Keratinocyte (primary cell): ENCODE data around the gene CAMKMT. TPM values are rescaled to one million over a fixed set of nuclear protein-coding genes. Genes with fewer than 3 reads are reported as not detected.

Source experiments
- DNase-seq: peaks from one replicate; pipeline ENCODE4 v3.0.0-alpha.2; 2011; ENCODE audit warnings: low read depth, missing footprints, low spot score
- FAIRE-seq: peaks from 2 replicates; lab custom pipeline; 2011; peaks lifted over from hg19 to GRCh38; lab: Jason Lieb, UNC
- H2AFZ ChIP-seq: 2 replicates; pipeline ENCODE4 v1.6.0; 2012; ENCODE audit warnings: low read length, control low read depth, inconsistent platforms; ENCODE audit not compliant: control insufficient read depth
- H3K27ac ChIP-seq: 2 replicates; pipeline ENCODE4 v1.5.1; 2011; ENCODE audit warnings: low read length; ENCODE audit not compliant: control insufficient read depth, insufficient read depth
- H3K27me3 ChIP-seq: 3 replicates; pipeline ENCODE4 v1.6.0; 2011; ENCODE audit warnings: low read length; ENCODE audit not compliant: control insufficient read depth, insufficient read depth; ENCODE audit errors: extremely low read depth
- H3K36me3 ChIP-seq, 2 experiments: 2 replicates in 1 of 2; 3 replicates in 1 of 2; pipeline ENCODE4 v1.5.1; 2011; ENCODE audit warnings: low read length in 2 of 2, mild to moderate bottlenecking in 1 of 2; ENCODE audit not compliant: control insufficient read depth in 2 of 2, insufficient read depth in 2 of 2; ENCODE audit errors: extremely low read depth in 1 of 2
- H3K4me1 ChIP-seq: 3 replicates; pipeline ENCODE4 v1.5.1; 2011; ENCODE audit warnings: low read length; ENCODE audit not compliant: control insufficient read depth, insufficient read depth; ENCODE audit errors: extremely low read depth
- H3K4me2 ChIP-seq: 3 replicates; pipeline ENCODE4 v1.6.0; 2011; ENCODE audit warnings: low read depth, low read length; ENCODE audit not compliant: control insufficient read depth, insufficient read depth; ENCODE audit errors: extremely low read depth
- H3K4me3 ChIP-seq, 3 experiments: fragments of 200-600 bp in 1 of 3; sonication (generic) in 1 of 3; 2 replicates in 2 of 3; 3 replicates in 1 of 3; pipeline ENCODE4 v1.5.1; 2011 to 2016; ENCODE audit warnings: low read length in 3 of 3, mild to moderate bottlenecking in 3 of 3, control low read depth in 2 of 3, inconsistent platforms in 1 of 3, low read depth in 1 of 3, mixed read lengths in 1 of 3, mixed run types in 1 of 3, moderate library complexity in 1 of 3; ENCODE audit not compliant: control insufficient read depth in 2 of 3, insufficient read depth in 2 of 3; ENCODE audit errors: extremely low read depth in 1 of 3
- H3K79me2 ChIP-seq: 2 replicates; pipeline ENCODE4 v1.6.0; 2012; ENCODE audit warnings: low read length; ENCODE audit not compliant: control insufficient read depth, insufficient read depth
- H3K9ac ChIP-seq: 3 replicates; pipeline ENCODE4 v1.6.0; 2011; ENCODE audit warnings: low read length; ENCODE audit not compliant: control insufficient read depth, insufficient read depth; ENCODE audit errors: extremely low read depth
- H3K9me1 ChIP-seq: 3 replicates; pipeline ENCODE4 v1.6.0; 2011; ENCODE audit warnings: low read length; ENCODE audit not compliant: control insufficient read depth, insufficient read depth; ENCODE audit errors: extremely low read depth
- H3K9me3 ChIP-seq: 2 replicates; pipeline ENCODE4 v1.5.1; 2012; ENCODE audit warnings: low read depth, low read length; ENCODE audit not compliant: control insufficient read depth
- H4K20me1 ChIP-seq: 3 replicates; pipeline ENCODE4 v1.6.0; 2011; ENCODE audit warnings: low read length; ENCODE audit not compliant: control insufficient read depth, insufficient read depth; ENCODE audit errors: extremely low read depth
- EZH2 ChIP-seq: IDR thresholded peaks from one replicate; pipeline ENCODE4 v1.6.1; 2012; ENCODE audit warnings: inconsistent platforms, mild to moderate bottlenecking, low read length, moderate library complexity
- dilution Hi-C: fragments of 300-500 bp; cut with MboI; formaldehyde crosslinking; loops from one replicate; pipeline ENCODE4 v1.7.0; 2020; ENCODE audit warnings: low sequenced_read_pairs; ENCODE audit not compliant: extremely low pct_ligation_motif_present
- polyA plus RNA-seq, 5 experiments: library from polyadenylated mRNA; depleted of rRNA in 3 of 5; stranded (reverse) in 3 of 5; stranded (forward) in 1 of 5; unstranded in 1 of 5; fragments of >200 nt; gene quantifications; 1 replicate in 1 of 5; 2 replicates in 3 of 5; 3 replicates in 1 of 5; pipeline versions ENCODE4 v1.2.1 to v1.2.3, GENCODE V29; 2011 to 2012; ENCODE audit warnings: missing spikeins in 2 of 5, low read depth in 1 of 5, low replicate concordance in 1 of 5
- TF ChIP-seq, protein P1 (sequence below), 3 experiments: IDR thresholded peaks in 1 of 3; conservative IDR thresholded peaks in 1 of 3; optimal IDR thresholded peaks in 1 of 3; 2 replicates in 2 of 3; 3 replicates in 1 of 3; pipeline versions ENCODE3 to v1.5.1; 2011; ENCODE audit warnings: low read length in 3 of 3, mild to moderate bottlenecking in 3 of 3, moderate library complexity in 2 of 3, control low read depth in 1 of 3, inconsistent platforms in 1 of 3; ENCODE audit not compliant: insufficient read depth in 2 of 3; ENCODE audit errors: extremely low read depth in 1 of 3

CAMKMT gene
- polyA plus RNA-seq, 1 donor (not counting 4 experiments of a cell fraction or from before 2014, with no cell fraction given) = 9.9 TPM

DNA sequence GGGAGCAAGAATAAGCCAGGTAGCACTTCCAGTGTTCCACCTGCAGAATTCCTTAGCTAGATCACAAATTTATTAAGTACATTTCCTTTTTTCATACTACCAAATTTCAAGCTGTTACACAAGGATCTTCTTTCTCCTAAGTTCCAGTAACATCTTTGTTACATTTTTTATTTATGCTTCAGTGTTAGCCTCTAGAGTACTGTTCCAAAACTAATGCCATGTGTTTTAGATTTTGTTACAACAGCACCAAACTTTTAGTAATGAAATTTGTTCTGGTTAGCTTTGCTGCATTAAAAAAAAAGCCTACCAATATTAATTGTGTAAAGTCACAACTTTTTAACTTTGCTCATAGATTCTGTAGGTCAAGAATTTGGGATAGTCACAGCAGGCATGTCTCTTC, 161.1 kb downstream of the CAMKMT start:
- H3K4me3 ChIP-seq = no peak overlapping the region
- no peak overlapping the region for H3K27ac ChIP-seq
- H3K4me2 ChIP-seq = no peak overlapping the region
- H4K20me1 ChIP-seq = no peaks in the 10 kb centered on the region
- H3K9me3 ChIP-seq = no peaks in the 10 kb centered on the region
- TF ChIP-seq, protein P1, sequence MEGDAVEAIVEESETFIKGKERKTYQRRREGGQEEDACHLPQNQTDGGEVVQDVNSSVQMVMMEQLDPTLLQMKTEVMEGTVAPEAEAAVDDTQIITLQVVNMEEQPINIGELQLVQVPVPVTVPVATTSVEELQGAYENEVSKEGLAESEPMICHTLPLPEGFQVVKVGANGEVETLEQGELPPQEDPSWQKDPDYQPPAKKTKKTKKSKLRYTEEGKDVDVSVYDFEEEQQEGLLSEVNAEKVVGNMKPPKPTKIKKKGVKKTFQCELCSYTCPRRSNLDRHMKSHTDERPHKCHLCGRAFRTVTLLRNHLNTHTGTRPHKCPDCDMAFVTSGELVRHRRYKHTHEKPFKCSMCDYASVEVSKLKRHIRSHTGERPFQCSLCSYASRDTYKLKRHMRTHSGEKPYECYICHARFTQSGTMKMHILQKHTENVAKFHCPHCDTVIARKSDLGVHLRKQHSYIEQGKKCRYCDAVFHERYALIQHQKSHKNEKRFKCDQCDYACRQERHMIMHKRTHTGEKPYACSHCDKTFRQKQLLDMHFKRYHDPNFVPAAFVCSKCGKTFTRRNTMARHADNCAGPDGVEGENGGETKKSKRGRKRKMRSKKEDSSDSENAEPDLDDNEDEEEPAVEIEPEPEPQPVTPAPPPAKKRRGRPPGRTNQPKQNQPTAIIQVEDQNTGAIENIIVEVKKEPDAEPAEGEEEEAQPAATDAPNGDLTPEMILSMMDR (optimal IDR thresholded peaks at IDR 0.05 in 1 of 3, IDR thresholded peaks at IDR 0.05 in 1 of 3, conservative IDR thresholded peaks at IDR 0.05 in 1 of 3; ENCODE audit: extremely low read depth in 1 of 3, insufficient read depth in 2 of 3, low read length in 3 of 3) = no peak
- TF ChIP-seq EZH2 = no peak
- no peaks in the 10 kb centered on the region for H3K9me1 ChIP-seq
- DNase-seq (no peak), FAIRE-seq (no peak)
- no peaks in the 10 kb centered on the region for H3K4me1 ChIP-seq
- no peaks in the 10 kb centered on the region for H3K36me3 ChIP-seq
- H3K27me3 ChIP-seq = no peaks in the 10 kb centered on the region
- no peak overlapping the region for H2AFZ ChIP-seq
- dilution Hi-C loops = no loop called here
- no peaks in the 10 kb centered on the region for H3K79me2 ChIP-seq
- H3K9ac ChIP-seq = no peak overlapping the region

DNA sequence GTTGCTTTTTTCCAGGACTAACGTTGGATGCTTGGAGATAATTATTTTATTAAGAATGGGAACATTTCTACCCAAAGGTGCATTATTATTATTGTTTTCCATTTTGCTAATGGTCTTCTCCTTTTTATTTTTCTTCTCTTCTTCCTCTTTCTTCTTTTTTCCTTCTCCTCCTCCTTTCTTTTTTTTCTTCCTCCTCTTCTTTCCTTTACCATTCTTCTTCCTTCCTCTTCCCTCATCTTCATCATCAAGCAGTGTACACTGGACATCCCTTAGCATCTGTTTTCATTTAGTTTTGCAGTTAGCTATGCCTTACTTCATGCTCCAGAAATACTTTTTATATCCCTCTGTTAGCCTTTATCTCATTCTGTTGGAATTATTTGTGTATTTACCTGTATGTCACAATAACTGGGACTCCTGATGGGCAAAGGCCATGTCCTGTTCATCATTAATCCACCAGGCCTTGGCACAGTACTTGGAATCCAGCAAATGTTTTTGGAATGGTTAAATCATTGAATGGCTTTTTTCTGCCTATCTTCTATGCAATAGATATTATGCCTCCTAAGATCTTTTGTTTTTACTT, 162.7 kb downstream of the CAMKMT start:
- Histone ChIP-seq H3K9me3 (no peaks in the 10 kb centered on the region), H3K4me2 (no peak overlapping the region), H3K27ac (no peak overlapping the region), H2AFZ (no peak overlapping the region), H3K79me2 (no peaks in the 10 kb centered on the region), H3K9me1 (no peaks in the 10 kb centered on the region), H3K9ac (no peak overlapping the region), H4K20me1 (no peaks in the 10 kb centered on the region), H3K36me3 (no peaks in the 10 kb centered on the region), H3K27me3 (no peaks in the 10 kb centered on the region), H3K4me1 (peaks cover 13% of the 10 kb centered on the region), H3K4me3 (no peak overlapping the region)
- FAIRE-seq = no peak
- no peak for TF ChIP-seq EZH2
- TF ChIP-seq, protein P1 (optimal IDR thresholded peaks at IDR 0.05 in 1 of 3, IDR thresholded peaks at IDR 0.05 in 1 of 3, conservative IDR thresholded peaks at IDR 0.05 in 1 of 3; ENCODE audit: extremely low read depth in 1 of 3, insufficient read depth in 2 of 3, low read length in 3 of 3) = no peak
- dilution Hi-C loops = no loop called here
- DNase-seq = no peak
